SKM-1 treated with dmso at 0.1 percent for 144 hours (cell line): ENCODE data around the gene KLHL17.

ENCODE experiments used
- DNase-seq: peaks from one replicate; lab custom pipeline; 2025; ENCODE audit not compliant: unreplicated experiment; lab: John Stamatoyannopoulos, UW

The KLHL17 gene

DNA sequence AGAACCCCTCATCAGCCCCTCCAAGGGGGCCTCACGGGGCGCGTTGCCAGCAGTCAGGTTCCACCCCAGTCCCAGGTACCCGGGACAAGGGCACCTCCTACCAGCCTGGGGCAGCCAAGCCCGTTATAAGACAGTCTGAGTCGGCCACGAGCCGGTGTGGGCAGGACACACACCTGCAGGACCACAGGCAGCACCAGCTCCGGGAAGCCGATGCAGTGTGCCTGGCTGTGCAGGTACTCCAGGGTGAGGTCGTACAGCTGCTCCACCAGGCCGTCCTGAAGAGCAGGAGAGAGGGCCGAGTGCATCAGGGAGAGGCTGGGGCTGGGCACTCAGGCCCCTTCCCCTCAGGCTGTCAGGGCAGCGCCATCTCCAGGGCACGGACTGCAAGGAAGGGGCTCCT is 12.4 kb upstream of the KLHL17 start:
- DNase-seq, result no peak

DNA sequence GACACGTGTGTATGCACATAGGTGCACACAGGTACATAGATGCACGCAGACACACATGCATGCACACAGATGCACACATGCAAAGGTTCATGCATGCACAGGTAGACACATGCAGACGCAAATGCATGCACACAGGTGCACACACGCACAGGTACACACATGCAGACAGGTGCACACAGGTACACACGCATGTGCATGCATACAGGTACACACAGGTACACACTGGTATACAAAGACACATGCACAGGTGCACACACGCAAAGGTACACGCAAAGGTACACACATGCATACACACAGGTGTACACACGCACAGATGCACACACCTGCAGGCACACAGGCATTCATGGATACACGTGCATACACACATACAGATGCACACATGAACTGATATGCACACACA is 10.1 kb upstream of the KLHL17 start:
- DNase-seq, result no peak

DNA sequence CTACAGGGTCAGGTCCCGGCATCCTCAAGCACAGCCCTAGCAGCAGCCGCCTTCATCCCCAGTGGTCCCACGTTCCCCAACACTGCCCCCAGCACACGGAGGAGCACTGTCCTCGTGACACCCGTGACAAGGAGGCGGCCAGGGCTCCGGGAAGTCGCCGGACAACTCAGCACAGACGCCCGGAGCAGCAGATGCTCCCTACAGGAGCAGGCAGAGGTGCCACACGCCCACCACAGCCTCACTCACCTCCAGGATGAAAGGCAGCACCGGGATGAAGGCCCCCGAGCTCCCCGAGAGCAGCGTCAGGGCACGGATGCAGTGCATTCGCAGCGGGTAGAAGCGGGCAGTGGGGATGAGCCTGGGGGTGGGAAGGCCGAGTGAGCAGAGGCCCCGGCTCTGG is 9.5 kb upstream of the KLHL17 start:
- DNase-seq, result no peak

DNA sequence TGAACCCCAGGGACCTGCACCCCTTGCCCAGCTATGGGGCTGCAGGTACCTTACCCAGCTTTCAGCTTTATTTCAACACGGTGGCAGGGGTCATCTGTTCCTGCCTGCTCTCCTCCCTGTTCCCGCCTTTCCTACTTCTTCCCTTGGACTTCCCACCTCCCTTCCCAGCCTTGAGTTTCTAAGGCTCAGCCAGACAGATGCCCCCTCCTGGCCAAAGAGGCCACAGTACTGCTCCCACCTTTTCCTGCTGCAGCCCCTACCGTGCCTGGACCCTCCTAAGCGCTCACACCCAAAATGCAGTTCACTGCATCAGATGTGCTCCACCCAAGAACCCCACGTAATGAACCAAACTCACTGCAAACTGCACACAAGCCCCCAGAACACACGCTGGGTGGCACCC is 9.0 kb upstream of the KLHL17 start:
- no peak for DNase-seq

GRCh38 chr1:952201-952600 is 8.2 kb upstream of the KLHL17 start:
- no peak for DNase-seq

DNA sequence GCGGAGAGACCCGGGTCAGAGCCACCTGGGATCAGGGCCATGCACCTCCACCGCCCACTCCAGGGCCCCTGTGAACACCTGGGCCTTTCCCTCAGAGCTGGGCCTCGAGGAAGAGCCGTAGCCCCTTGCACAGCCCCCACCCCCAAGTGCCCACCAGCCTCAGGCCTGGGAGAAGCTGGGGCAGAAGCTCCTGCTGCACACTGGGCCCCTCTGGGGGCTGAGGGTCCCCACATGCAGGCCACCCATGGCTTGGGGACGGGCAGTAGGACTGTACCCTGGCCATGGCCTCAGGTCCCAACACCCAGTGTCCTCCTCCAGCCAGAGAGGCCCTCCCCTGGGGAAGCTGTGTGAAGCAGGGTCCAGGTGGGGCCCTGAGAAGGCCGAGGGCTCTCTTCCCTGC is 7.8 kb upstream of the KLHL17 start:
- DNase-seq, result no peak

DNA sequence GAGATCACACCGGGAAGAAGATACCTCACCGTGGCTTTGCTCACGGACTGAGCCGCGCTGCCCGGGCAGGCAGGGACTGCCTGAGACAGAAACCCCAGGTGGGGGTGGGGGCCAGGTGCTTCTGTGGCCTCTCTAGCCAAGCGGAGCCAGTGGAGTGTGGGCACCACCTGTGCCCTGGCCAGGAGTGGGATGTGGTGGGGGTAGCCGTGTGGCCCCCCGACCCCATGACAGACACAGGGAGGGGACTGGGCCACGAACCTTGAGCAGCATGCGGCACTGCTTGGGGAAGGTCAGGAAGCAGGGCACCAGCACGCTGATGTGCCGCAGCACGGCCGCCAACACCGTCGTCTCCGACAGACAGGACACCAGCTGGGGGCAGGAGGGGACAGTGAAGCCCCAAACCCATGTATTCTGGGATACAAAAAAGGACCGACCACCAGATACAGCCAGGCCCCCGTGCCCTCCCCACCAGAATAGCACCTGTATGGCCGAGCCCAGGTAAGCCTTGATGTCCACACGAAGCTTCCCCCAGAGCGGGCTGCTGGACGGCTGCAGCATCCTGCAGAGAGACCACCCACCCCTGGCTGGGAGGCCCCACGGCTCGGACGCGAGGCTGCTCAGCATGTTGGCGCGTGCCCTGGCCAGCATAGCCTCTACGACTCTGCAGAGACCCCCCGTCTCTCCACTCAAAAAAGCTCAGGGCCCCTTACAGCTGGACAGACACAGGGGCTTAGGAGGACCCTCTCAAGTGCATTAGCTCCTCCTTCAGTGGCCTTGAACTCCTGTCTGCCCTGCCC is 6.7 kb upstream of the KLHL17 start:
- no peak for DNase-seq

DNA sequence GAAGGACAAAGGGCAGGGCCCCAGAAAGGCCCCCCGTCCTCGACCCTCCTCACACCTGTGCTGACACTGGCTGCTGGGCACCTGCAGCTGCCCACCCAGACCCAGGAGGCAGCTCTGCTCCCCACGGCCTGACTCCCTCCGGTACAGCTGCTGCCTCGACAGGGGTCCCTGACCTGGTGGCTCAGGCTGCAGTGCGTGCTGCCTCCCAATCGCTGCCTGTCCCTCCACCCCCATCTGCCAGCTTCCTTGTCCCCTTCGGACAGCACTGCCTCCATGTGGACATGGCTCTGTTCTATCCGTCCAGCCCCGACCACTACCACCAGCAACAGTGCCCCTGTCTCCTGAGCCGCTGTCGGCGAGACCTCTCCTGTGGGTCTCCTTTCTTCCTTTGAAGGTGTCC is 5.5 kb upstream of the KLHL17 start:
- DNase-seq, result no peak

DNA sequence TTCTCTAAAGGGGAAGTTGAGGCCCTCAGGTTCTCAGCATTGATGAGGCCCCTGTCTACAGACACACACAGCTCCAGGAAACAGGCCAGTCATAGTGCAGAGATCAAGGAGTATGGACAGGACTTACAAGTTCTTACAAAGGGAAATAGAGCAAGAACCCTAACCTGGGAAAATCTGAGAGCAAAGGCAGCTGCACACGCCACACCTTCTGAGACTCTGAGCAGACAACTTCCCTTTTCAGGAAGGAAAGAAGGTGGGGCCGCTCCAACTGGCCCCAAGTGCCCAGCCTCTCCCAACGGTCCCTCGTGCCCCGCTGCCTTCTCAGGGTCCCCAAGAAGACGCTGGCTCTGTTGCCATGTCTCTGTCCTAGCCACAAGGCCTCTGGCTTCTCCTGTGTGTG is 4.9 kb upstream of the KLHL17 start:
- DNase-seq, result peak; percentile 19

DNA sequence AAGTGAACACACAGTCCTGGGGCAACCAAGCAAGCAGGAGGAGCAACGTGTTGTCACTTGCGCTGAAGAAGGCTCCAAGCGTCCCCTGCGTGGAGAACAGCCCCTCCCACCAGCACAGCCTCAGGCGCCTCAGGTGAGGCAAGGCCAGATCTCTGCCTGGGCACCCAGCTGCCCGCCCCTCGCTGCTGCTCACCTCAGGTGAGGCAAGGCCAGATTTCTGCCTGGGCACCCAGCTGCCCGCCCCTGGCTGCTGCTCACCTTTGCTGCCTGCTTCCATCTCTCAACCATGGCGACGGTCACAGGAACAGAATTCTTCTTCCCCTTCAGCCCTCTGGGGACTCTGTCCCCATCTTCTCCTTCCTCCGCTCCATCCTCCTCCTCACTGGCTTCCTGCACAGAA is 3.7 kb upstream of the KLHL17 start:
- DNase-seq, result no peak

DNA sequence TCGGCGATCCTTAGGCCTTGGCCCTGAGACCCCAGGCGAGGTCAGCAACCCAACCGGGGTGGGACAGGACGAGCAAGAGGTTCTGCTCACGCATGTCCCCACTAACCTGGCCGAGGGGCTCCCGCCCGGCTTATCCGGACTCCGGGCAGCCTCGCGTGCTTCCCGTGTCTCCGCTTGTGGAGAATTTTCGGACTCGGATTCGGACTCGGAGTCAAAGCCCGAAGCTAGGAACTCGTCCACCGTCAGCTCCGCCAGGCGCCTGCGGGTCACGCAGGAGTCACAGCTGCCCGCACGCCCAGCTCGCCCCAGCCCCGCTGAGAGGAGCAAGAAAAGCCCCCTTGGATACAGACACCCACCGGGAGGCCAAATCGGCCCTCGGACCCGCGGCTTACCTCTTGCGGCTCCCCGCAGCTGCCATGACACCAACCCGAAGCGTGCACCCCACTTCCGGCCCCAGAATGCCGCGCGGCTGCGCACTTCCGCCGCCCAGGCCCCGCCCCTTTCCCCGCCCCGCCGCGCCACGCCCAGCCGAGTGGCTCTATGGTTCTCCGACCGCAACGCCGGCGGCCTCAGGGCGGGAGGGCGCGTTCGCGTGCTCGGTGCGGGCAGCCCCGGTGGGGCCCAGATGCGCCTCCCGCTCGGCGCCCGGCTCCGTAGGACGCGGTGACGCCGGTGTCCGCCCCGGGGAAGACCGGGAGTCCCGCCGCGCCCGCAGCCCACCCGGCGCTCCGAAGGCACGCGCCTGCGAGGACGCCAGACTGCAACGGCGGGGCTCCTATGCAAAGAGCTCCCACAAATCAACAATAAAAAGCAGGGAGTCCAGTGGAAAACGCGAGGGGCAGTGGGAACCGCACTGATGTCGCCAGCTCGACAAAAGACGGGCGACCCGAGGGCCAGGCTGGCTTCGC is 1.3 kb upstream of the KLHL17 start, which contains the start of gene NOC2L:
Gene NOC2L (minus strand): TSS at position 434 of the 908 bp plus-strand sequence. CDS start 16 bp downstream, at position 418.
- DNase-seq, result peak; percentile 65

- no peak for DNase-seq
Measured at GRCh38 chr1:959731-960362, 537 bp upstream of the KLHL17 start.

DNA sequence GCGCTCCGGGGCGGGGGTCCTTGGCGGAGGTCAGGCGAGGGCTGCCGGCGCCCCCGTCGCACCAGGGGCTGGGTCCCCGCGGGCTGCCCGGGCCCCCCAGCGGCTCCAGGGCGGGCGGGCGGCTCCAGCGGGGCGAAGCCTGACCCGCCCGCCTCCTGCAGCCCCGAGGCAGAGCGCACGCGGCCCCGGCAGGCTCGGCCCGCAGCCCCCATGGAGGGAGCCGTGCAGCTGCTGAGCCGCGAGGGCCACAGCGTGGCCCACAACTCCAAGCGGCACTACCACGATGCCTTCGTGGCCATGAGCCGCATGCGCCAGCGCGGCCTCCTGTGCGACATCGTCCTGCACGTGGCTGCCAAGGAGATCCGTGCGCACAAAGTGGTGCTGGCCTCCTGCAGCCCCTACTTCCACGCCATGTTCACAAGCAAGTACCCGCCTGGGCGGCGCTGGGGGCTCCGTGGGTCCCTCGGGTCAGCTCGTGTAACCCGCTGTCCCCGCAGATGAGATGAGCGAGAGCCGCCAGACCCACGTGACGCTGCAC is 817 bp downstream of the KLHL17 start:
- DNase-seq, result no peak

DNA sequence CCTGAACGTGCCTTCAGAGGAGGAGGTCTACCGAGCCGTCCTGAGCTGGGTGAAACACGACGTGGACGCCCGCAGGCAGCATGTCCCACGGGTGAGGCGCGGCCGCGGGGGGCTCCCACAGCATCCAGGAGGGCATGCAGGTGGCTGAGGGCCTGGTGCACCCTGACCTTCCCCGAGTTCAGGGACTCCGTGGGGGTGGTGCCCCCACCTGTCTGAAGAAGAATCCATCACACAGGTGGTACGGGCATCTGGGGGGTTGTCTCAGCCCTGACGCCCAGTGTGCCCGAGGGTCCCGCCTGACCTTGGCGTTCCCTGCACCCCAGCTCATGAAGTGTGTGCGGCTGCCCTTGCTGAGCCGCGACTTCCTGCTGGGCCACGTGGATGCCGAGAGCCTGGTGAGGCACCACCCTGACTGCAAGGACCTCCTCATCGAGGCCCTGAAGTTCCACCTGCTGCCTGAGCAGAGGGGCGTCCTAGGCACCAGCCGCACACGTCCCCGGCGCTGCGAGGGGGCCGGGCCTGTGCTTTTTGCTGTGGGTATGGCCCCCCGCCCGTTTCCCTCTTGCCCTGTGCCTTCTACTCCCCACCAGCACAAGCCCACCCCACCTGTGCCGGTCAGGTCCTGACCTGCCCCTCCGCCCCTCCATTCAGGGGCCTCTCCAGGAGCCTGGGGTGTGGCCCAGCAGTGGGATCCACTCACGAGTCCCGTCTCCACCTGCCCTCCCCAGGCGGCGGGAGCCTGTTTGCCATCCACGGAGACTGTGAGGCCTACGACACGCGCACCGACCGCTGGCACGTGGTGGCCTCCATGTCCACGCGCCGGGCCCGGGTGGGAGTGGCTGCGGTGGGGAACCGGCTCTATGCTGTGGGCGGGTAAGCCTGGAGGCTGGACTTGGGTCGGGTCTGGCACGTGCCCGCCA is 2.3 kb downstream of the KLHL17 start:
- DNase-seq, result no peak

DNA sequence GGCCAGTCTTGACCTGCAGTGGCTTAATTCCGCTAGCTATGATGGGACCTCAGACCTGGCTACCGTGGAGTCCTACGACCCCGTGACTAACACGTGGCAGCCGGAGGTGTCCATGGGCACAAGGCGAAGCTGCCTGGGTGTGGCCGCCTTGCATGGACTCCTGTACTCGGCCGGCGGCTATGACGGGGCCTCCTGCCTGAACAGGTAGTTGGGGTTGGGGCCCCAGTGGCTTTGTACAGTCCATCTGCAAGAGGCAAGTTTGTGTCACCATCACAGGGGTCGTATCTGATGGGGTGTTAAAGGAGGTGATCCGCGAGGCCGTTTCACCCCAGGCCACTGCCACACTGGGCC is 2.9 kb downstream of the KLHL17 start:
- no peak for DNase-seq

DNA sequence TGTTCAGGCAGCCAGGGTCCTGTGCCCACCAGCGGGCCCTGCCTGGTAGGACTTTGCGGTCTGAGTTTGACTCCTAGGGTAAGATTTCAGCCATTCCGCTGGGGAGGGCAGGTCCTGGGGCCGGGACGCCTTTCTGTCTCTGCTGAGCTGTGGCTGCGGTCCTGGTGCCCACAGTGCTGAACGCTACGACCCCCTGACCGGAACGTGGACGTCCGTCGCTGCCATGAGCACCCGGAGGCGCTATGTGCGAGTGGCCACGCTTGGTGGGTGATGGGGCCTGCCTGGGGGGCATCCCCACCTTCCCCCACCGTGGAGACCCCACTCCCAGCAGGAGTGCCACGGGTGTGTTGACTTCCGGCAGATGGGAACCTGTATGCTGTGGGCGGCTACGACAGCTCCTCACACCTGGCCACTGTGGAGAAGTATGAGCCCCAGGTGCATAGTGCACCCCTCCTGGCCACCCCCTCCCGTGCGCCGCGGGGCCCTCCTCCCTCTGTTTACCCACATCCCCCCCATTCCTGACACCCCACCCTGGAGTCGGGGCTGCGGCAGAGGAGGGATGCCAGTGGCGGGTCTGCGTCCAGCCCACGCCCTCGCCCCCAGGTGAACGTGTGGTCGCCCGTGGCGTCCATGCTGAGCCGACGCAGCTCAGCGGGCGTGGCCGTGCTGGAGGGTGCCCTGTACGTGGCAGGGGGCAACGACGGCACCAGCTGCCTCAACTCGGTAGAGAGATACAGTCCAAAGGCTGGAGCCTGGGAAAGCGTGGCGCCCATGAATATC is 3.6 kb downstream of the KLHL17 start:
- DNase-seq, result no peak

GRCh38 chr1:964691-965525 is 4.5 kb downstream of the KLHL17 start:
- no peak for DNase-seq

GRCh38 chr1:965526-966134 is 5.2 kb downstream of the KLHL17 start:
- DNase-seq, result no peak
